ENCODE results near the gene PTPN4. TPM values are rescaled to one million over a fixed set of nuclear protein-coding genes. Genes with fewer than 3 reads are reported as not detected.

Gene PTPN4
- total RNA-seq, 1 experiment from 2014 or later = 46.8 TPM

- intact Hi-C loops (cut with micrococcal nuclease; ENCODE audit: unreplicated experiment) = no loop called here
- H3K4me3 ChIP-seq (ENCODE audit: low read depth, low read length) = no peak overlapping the region
- CTCF ChIA-PET = no interaction called here
- BruUV-seq (replicated peaks) = no TSS peak
- H3K27ac Mint-ChIP-seq (ENCODE audit: unreplicated experiment) = no peak overlapping the region
- peaks cover 7% of the 10 kb centered on the region for H3K4me1 ChIP-seq
- TF ChIP-seq, protein P1, sequence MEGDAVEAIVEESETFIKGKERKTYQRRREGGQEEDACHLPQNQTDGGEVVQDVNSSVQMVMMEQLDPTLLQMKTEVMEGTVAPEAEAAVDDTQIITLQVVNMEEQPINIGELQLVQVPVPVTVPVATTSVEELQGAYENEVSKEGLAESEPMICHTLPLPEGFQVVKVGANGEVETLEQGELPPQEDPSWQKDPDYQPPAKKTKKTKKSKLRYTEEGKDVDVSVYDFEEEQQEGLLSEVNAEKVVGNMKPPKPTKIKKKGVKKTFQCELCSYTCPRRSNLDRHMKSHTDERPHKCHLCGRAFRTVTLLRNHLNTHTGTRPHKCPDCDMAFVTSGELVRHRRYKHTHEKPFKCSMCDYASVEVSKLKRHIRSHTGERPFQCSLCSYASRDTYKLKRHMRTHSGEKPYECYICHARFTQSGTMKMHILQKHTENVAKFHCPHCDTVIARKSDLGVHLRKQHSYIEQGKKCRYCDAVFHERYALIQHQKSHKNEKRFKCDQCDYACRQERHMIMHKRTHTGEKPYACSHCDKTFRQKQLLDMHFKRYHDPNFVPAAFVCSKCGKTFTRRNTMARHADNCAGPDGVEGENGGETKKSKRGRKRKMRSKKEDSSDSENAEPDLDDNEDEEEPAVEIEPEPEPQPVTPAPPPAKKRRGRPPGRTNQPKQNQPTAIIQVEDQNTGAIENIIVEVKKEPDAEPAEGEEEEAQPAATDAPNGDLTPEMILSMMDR (IDR thresholded peaks at IDR 0.05; ENCODE audit: insufficient read depth in 1 of 2, low read depth in 1 of 2, low read length in 1 of 2, severe bottlenecking in 1 of 2, unreplicated experiment in 1 of 2) = no peak
- POLR2A ChIA-PET = no interaction called here
- H3K27me3 ChIP-seq (replicated peaks; ENCODE audit: control insufficient read depth, insufficient read depth, low read length) = no peaks in the 10 kb centered on the region
- no peaks in the 10 kb centered on the region for H3K36me3 ChIP-seq (ENCODE audit: control insufficient read depth, insufficient read depth, low read length)
- H3K9me3 ChIP-seq = no peaks in the 10 kb centered on the region
- no peak for DNase-seq
- H3K4me1 Mint-ChIP-seq (ENCODE audit: low read depth, unreplicated experiment) = no peaks in the 10 kb centered on the region
- no peaks in the 10 kb centered on the region for H3K27me3 Mint-ChIP-seq (ENCODE audit: insufficient read depth, unreplicated experiment)
- no peaks in the 10 kb centered on the region for H3K36me3 Mint-ChIP-seq (ENCODE audit: insufficient read depth, unreplicated experiment)
- H3K9me3 Mint-ChIP-seq (ENCODE audit: unreplicated experiment) = peaks cover 9% of the 10 kb centered on the region
- no peak overlapping the region for H3K4me3 Mint-ChIP-seq (ENCODE audit: unreplicated experiment)
Observed at GRCh38 chr2:119721904-119722303, 37.8 kb upstream of the PTPN4 start.

DNA sequence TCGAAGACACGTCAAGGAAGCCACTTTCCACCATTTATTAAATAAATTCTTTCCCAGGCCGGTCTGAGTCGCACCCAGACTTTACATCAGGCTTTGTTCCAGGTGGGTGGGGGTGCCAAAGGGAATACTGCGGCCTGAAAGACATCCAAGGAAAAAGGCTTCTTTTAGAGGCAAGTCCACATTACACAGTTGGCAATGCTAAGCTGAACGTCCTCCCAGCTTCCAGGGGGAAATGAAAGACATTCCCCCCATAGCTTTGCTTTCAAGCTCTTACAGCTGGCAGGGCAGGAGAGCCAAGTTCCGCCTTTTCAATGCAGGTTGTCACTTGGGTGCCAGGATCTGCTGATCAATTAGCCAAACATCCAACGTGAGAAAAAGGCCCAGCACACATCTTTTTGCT, 36.5 kb upstream of the PTPN4 start:
- CTCF ChIA-PET = no interaction called here
- Histone ChIP-seq H3K4me3 (ENCODE audit: low read depth, low read length) (no peak overlapping the region), H3K4me1 (peaks cover 7% of the 10 kb centered on the region), H3K36me3 (ENCODE audit: control insufficient read depth, insufficient read depth, low read length) (no peaks in the 10 kb centered on the region), H3K27me3 (replicated peaks; ENCODE audit: control insufficient read depth, insufficient read depth, low read length) (no peaks in the 10 kb centered on the region), H3K9me3 (no peaks in the 10 kb centered on the region)
- DNase-seq = no peak
- H3K4me3 Mint-ChIP-seq (ENCODE audit: unreplicated experiment) = no peak overlapping the region
- no peaks in the 10 kb centered on the region for H3K27me3 Mint-ChIP-seq (ENCODE audit: insufficient read depth, unreplicated experiment)
- H3K9me3 Mint-ChIP-seq (ENCODE audit: unreplicated experiment) = peaks cover 9% of the 10 kb centered on the region
- TF ChIP-seq, protein P1 (IDR thresholded peaks at IDR 0.05; ENCODE audit: insufficient read depth in 1 of 2, low read depth in 1 of 2, low read length in 1 of 2, severe bottlenecking in 1 of 2, unreplicated experiment in 1 of 2) = no peak
- H3K27ac Mint-ChIP-seq (ENCODE audit: unreplicated experiment) = no peak overlapping the region
- POLR2A ChIA-PET = no interaction called here
- BruUV-seq (replicated peaks) = no TSS peak
- intact Hi-C loops (cut with micrococcal nuclease; ENCODE audit: unreplicated experiment) = no loop called here
- H3K4me1 Mint-ChIP-seq (ENCODE audit: low read depth, unreplicated experiment) = no peaks in the 10 kb centered on the region
- H3K36me3 Mint-ChIP-seq (ENCODE audit: insufficient read depth, unreplicated experiment) = no peaks in the 10 kb centered on the region

DNA sequence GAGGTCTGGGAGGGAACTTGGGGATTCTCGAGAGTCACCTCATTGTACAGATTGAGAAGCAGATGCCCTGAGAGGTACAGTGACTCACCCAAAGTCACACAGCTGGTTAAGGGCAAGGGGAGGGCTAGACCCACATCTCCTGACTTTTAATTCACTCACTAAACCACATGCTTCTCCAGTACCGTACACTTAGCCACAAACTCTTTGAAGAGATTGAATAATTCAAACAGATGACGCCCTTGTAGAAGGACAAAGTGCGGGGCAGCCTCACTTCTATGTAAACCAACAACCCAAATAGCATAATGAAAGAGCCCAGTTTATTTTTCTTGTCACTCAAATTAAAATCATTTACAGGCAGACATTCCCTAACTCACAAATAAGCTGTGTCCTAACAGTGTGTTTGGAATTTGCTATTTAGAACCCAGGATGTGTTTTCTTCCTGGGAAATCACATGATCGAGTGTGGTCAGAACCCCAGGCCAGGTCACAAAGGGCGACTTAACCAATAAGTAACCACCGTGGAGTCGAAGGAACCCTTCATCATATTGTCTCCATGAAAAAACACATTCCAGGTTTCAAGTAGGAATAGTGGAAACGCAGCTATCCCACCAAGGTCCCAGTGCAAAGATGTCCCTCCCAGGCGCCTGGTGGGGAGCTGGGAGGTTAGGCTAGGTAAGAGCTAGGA, 35.8 kb upstream of the PTPN4 start:
- no peak for DNase-seq
- peaks cover 7% of the 10 kb centered on the region for H3K4me1 ChIP-seq
- BruUV-seq (replicated peaks) = no TSS peak
- POLR2A ChIA-PET = interaction anchor here (0.6 kb wide), 1 partner anchor 425 kb away, joined by 3 read pairs; no protein-coding TSS in a partner anchor
- H3K9me3 Mint-ChIP-seq (ENCODE audit: unreplicated experiment) = peaks cover 9% of the 10 kb centered on the region
- no peaks in the 10 kb centered on the region for H3K27me3 ChIP-seq (replicated peaks; ENCODE audit: control insufficient read depth, insufficient read depth, low read length)
- intact Hi-C loops (cut with micrococcal nuclease; ENCODE audit: unreplicated experiment) = no loop called here
- H3K36me3 Mint-ChIP-seq (ENCODE audit: insufficient read depth, unreplicated experiment) = no peaks in the 10 kb centered on the region
- CTCF ChIA-PET = no interaction called here
- H3K4me3 Mint-ChIP-seq (ENCODE audit: unreplicated experiment) = no peak overlapping the region
- H3K4me1 Mint-ChIP-seq (ENCODE audit: low read depth, unreplicated experiment) = no peaks in the 10 kb centered on the region
- no peaks in the 10 kb centered on the region for H3K9me3 ChIP-seq
- no peaks in the 10 kb centered on the region for H3K36me3 ChIP-seq (ENCODE audit: control insufficient read depth, insufficient read depth, low read length)
- TF ChIP-seq, protein P1 (IDR thresholded peaks at IDR 0.05; ENCODE audit: insufficient read depth in 1 of 2, low read depth in 1 of 2, low read length in 1 of 2, severe bottlenecking in 1 of 2, unreplicated experiment in 1 of 2) = no peak
- no peaks in the 10 kb centered on the region for H3K27me3 Mint-ChIP-seq (ENCODE audit: insufficient read depth, unreplicated experiment)
- H3K4me3 ChIP-seq (ENCODE audit: low read depth, low read length) = no peak overlapping the region
- H3K27ac Mint-ChIP-seq (ENCODE audit: unreplicated experiment) = no peak overlapping the region

Measured in Caco-2 (cell line).